ENCODE data around the gene MACROD2. TPM values are rescaled to one million over a fixed set of nuclear protein-coding genes. Genes with fewer than 3 reads are reported as not detected.

The MACROD2 gene
- total RNA-seq, 1 donor from 2014 or later: 3.1 TPM

- H3K27ac ChIP-seq (ENCODE audit: low read depth, low read length): no peak overlapping the region
- no peaks in the 10 kb centered on the region for H3K9me3 ChIP-seq (ENCODE audit: control insufficient read depth in 3 of 3, low read length in 3 of 3)
- no peak overlapping the region for H3K4me3 ChIP-seq (ENCODE audit: low read length in 3 of 3)
- H3K9ac ChIP-seq (ENCODE audit: low read depth in 1 of 3, low read length in 3 of 3): no peak overlapping the region
- no peaks in the 10 kb centered on the region for H3K4me1 ChIP-seq (ENCODE audit: control insufficient read depth in 3 of 3, insufficient read depth in 3 of 3, low read length in 3 of 3)
- no peaks in the 10 kb centered on the region for H3K27me3 ChIP-seq (ENCODE audit: control insufficient read depth in 3 of 3, insufficient read depth in 3 of 3, low read length in 3 of 3)
- no peaks in the 10 kb centered on the region for H3K36me3 ChIP-seq (ENCODE audit: control insufficient read depth in 3 of 3, insufficient read depth in 3 of 3, low read length in 3 of 3)
Observed at GRCh38 chr20:14677455-14677854, 682.1 kb downstream of the MACROD2 start.

DNA sequence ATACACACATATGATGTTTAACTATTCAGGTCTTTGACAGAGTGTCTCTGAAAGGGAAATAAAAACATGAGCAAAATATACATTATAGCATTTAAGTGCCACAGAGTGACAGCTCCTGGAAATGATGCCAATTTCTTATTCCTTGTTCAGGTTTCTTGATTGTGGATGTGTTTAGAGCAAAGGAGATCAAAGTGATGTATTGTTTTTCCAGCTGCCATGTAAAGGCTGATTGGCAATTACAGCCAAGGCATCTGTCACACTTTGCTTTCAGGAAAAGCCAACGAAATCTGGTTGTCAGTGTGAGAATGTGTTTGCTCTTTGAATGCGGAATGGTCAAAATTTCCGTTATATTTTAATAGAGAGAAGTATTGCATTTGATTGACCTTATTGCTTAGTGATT lies 689.9 kb downstream of the MACROD2 start:
- Histone ChIP-seq H3K4me1 (ENCODE audit: control insufficient read depth in 3 of 3, insufficient read depth in 3 of 3, low read length in 3 of 3) (no peaks in the 10 kb centered on the region), H3K9me3 (ENCODE audit: control insufficient read depth in 3 of 3, low read length in 3 of 3) (no peaks in the 10 kb centered on the region), H3K36me3 (ENCODE audit: control insufficient read depth in 3 of 3, insufficient read depth in 3 of 3, low read length in 3 of 3) (no peaks in the 10 kb centered on the region), H3K27me3 (ENCODE audit: control insufficient read depth in 3 of 3, insufficient read depth in 3 of 3, low read length in 3 of 3) (no peaks in the 10 kb centered on the region), H3K27ac (ENCODE audit: low read depth, low read length) (no peak overlapping the region), H3K9ac (ENCODE audit: low read depth in 1 of 3, low read length in 3 of 3) (no peak overlapping the region), H3K4me3 (ENCODE audit: low read length in 3 of 3) (no peak overlapping the region)

GRCh38 chr20:14687313-14687712 lies 692.0 kb downstream of the MACROD2 start:
- no peaks in the 10 kb centered on the region for H3K27me3 ChIP-seq (ENCODE audit: control insufficient read depth in 3 of 3, insufficient read depth in 3 of 3, low read length in 3 of 3)
- no peak overlapping the region for H3K27ac ChIP-seq (ENCODE audit: low read depth, low read length)
- H3K4me3 ChIP-seq (ENCODE audit: low read length in 3 of 3): no peak overlapping the region

GRCh38 chr20:14688005-14688404 lies 692.7 kb downstream of the MACROD2 start:
- no peak overlapping the region for H3K27ac ChIP-seq (ENCODE audit: low read depth, low read length)
- H3K9ac ChIP-seq (ENCODE audit: low read depth in 1 of 3, low read length in 3 of 3): no peak overlapping the region
- no peaks in the 10 kb centered on the region for H3K9me3 ChIP-seq (ENCODE audit: control insufficient read depth in 3 of 3, low read length in 3 of 3)

More at GRCh38 chr20:14687313-14687712, 692.0 kb downstream of the MACROD2 start:
- no peak overlapping the region for H3K9ac ChIP-seq (ENCODE audit: low read depth in 1 of 3, low read length in 3 of 3)
- no peaks in the 10 kb centered on the region for H3K36me3 ChIP-seq (ENCODE audit: control insufficient read depth in 3 of 3, insufficient read depth in 3 of 3, low read length in 3 of 3)
- no peaks in the 10 kb centered on the region for H3K4me1 ChIP-seq (ENCODE audit: control insufficient read depth in 3 of 3, insufficient read depth in 3 of 3, low read length in 3 of 3)
- no peaks in the 10 kb centered on the region for H3K9me3 ChIP-seq (ENCODE audit: control insufficient read depth in 3 of 3, low read length in 3 of 3)

GRCh38 chr20:14691994-14692393 lies 696.7 kb downstream of the MACROD2 start:
- Histone ChIP-seq H3K9ac (ENCODE audit: low read depth in 1 of 3, low read length in 3 of 3) (no peak overlapping the region), H3K4me3 (ENCODE audit: low read length in 3 of 3) (no peak overlapping the region), H3K27ac (ENCODE audit: low read depth, low read length) (no peak overlapping the region), H3K36me3 (ENCODE audit: control insufficient read depth in 3 of 3, insufficient read depth in 3 of 3, low read length in 3 of 3) (no peaks in the 10 kb centered on the region), H3K4me1 (ENCODE audit: control insufficient read depth in 3 of 3, insufficient read depth in 3 of 3, low read length in 3 of 3) (no peaks in the 10 kb centered on the region), H3K9me3 (ENCODE audit: control insufficient read depth in 3 of 3, low read length in 3 of 3) (no peaks in the 10 kb centered on the region), H3K27me3 (ENCODE audit: control insufficient read depth in 3 of 3, insufficient read depth in 3 of 3, low read length in 3 of 3) (no peaks in the 10 kb centered on the region)

More at GRCh38 chr20:14688005-14688404, 692.7 kb downstream of the MACROD2 start:
- Histone ChIP-seq H3K36me3 (ENCODE audit: control insufficient read depth in 3 of 3, insufficient read depth in 3 of 3, low read length in 3 of 3) (no peaks in the 10 kb centered on the region), H3K4me1 (ENCODE audit: control insufficient read depth in 3 of 3, insufficient read depth in 3 of 3, low read length in 3 of 3) (no peaks in the 10 kb centered on the region), H3K4me3 (ENCODE audit: low read length in 3 of 3) (no peak overlapping the region), H3K27me3 (ENCODE audit: control insufficient read depth in 3 of 3, insufficient read depth in 3 of 3, low read length in 3 of 3) (no peaks in the 10 kb centered on the region)

DNA sequence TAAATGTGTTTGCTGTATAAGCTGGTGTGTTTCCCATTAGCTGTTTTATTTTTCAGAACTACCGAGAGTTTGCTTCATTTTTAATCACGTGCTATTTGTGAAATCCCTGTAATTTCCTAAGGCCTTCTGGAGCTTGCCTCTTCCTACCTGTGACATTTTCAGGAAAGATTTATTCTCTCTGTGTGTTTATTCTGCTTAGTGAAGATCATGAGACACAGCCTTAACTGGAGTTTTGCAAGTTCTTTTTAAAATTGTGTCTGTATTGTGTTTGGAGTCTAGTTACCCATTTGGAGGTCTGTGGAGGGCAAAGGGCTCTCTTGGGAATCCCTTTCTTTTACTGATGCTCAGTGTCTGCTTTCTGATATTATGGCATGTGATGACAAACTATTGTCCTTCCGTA lies 701.2 kb downstream of the MACROD2 start:
- H3K36me3 ChIP-seq (ENCODE audit: control insufficient read depth in 3 of 3, insufficient read depth in 3 of 3, low read length in 3 of 3): no peaks in the 10 kb centered on the region

DNA sequence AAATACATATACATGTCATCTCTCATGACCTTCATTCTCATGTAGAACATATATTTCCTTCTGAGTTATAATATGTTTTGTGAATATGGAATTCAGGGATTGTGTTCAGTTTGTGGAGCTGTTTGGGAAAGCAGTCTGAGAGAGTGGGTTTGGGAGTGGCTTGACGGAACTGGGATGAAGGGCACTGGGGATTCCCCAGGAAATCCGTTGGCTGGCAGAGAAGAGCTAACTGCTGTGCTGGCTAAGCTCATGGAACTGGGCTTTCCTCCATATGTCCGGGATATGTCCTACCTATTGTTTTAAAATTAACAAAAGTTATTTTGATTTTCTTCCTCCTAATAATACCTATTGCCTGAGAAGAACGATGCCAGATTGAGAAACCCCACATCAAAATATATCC lies 701.6 kb downstream of the MACROD2 start:
- H3K9ac ChIP-seq (ENCODE audit: low read depth in 1 of 3, low read length in 3 of 3): no peak overlapping the region

More for the DNA sequence above, 701.2 kb downstream of the MACROD2 start:
- H3K4me1 ChIP-seq (ENCODE audit: control insufficient read depth in 3 of 3, insufficient read depth in 3 of 3, low read length in 3 of 3): no peaks in the 10 kb centered on the region
- no peaks in the 10 kb centered on the region for H3K27me3 ChIP-seq (ENCODE audit: control insufficient read depth in 3 of 3, insufficient read depth in 3 of 3, low read length in 3 of 3)
- no peak overlapping the region for H3K4me3 ChIP-seq (ENCODE audit: low read length in 3 of 3)
- H3K27ac ChIP-seq (ENCODE audit: low read depth, low read length): no peak overlapping the region
- H3K9me3 ChIP-seq (ENCODE audit: control insufficient read depth in 3 of 3, low read length in 3 of 3): no peaks in the 10 kb centered on the region
- H3K9ac ChIP-seq (ENCODE audit: low read depth in 1 of 3, low read length in 3 of 3): no peak overlapping the region

GRCh38 chr20:14698125-14698524 lies 702.8 kb downstream of the MACROD2 start:
- Histone ChIP-seq H3K9me3 (ENCODE audit: control insufficient read depth in 3 of 3, low read length in 3 of 3) (no peaks in the 10 kb centered on the region), H3K4me3 (ENCODE audit: low read length in 3 of 3) (no peak overlapping the region), H3K4me1 (ENCODE audit: control insufficient read depth in 3 of 3, insufficient read depth in 3 of 3, low read length in 3 of 3) (no peaks in the 10 kb centered on the region), H3K36me3 (ENCODE audit: control insufficient read depth in 3 of 3, insufficient read depth in 3 of 3, low read length in 3 of 3) (no peaks in the 10 kb centered on the region), H3K27ac (ENCODE audit: low read depth, low read length) (no peak overlapping the region), H3K9ac (ENCODE audit: low read depth in 1 of 3, low read length in 3 of 3) (no peak overlapping the region), H3K27me3 (ENCODE audit: control insufficient read depth in 3 of 3, insufficient read depth in 3 of 3, low read length in 3 of 3) (no peaks in the 10 kb centered on the region)

More for the DNA sequence above, 701.6 kb downstream of the MACROD2 start:
- Histone ChIP-seq H3K9me3 (ENCODE audit: control insufficient read depth in 3 of 3, low read length in 3 of 3) (no peaks in the 10 kb centered on the region), H3K27ac (ENCODE audit: low read depth, low read length) (no peak overlapping the region), H3K36me3 (ENCODE audit: control insufficient read depth in 3 of 3, insufficient read depth in 3 of 3, low read length in 3 of 3) (no peaks in the 10 kb centered on the region), H3K27me3 (ENCODE audit: control insufficient read depth in 3 of 3, insufficient read depth in 3 of 3, low read length in 3 of 3) (no peaks in the 10 kb centered on the region), H3K4me1 (ENCODE audit: control insufficient read depth in 3 of 3, insufficient read depth in 3 of 3, low read length in 3 of 3) (no peaks in the 10 kb centered on the region), H3K4me3 (ENCODE audit: low read length in 3 of 3) (no peak overlapping the region)

DNA sequence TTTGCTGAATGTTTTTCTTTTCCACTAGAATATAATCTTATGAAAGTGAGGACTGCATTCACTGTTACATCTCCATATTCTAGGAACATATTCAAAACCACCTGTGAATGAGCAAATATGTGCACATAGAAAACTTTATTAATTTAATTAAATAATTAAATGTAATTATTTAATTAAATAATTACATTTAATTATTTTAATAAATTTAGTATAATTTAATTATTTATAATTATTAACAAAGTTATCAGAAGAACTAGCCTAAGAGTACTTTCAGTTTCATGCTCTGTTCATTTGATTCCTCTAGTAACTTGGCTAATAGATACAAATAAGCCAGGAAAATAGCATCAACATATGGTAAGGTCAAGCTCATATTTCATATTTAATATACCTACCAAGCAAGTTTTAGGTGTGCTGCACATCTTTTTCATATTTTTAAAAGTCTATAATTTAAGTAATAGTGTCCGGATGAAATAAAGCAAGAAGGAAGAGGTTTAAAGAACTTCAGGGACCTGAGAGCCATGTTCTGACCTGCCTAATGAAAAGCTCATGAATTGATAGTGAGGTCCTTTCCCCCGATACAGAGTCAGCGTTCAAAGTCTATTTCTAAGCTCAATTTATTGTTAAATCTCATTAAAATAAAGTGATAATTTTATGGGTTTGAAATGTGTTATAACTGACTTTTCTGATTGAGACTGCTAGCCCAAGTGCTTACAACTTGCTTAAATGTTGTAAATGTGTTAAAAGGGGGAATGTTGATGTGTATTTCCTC lies 703.5 kb downstream of the MACROD2 start:
- Histone ChIP-seq H3K36me3 (ENCODE audit: control insufficient read depth in 3 of 3, insufficient read depth in 3 of 3, low read length in 3 of 3) (no peaks in the 10 kb centered on the region), H3K9me3 (ENCODE audit: control insufficient read depth in 3 of 3, low read length in 3 of 3) (no peaks in the 10 kb centered on the region), H3K4me1 (ENCODE audit: control insufficient read depth in 3 of 3, insufficient read depth in 3 of 3, low read length in 3 of 3) (no peaks in the 10 kb centered on the region), H3K4me3 (ENCODE audit: low read length in 3 of 3) (peak overlapping the region in 1 of 3 donors; percentile 17), H3K9ac (ENCODE audit: low read depth in 1 of 3, low read length in 3 of 3) (peak overlapping the region in 2 of 3 donors; percentile 4 to 34), H3K27me3 (ENCODE audit: control insufficient read depth in 3 of 3, insufficient read depth in 3 of 3, low read length in 3 of 3) (no peaks in the 10 kb centered on the region), H3K27ac (ENCODE audit: low read depth, low read length) (no peak overlapping the region)

GRCh38 chr20:14700639-14700960 lies 705.3 kb downstream of the MACROD2 start:
- H3K9me3 ChIP-seq (ENCODE audit: control insufficient read depth in 3 of 3, low read length in 3 of 3): no peaks in the 10 kb centered on the region
- no peaks in the 10 kb centered on the region for H3K36me3 ChIP-seq (ENCODE audit: control insufficient read depth in 3 of 3, insufficient read depth in 3 of 3, low read length in 3 of 3)
- no peaks in the 10 kb centered on the region for H3K4me1 ChIP-seq (ENCODE audit: control insufficient read depth in 3 of 3, insufficient read depth in 3 of 3, low read length in 3 of 3)
- no peak overlapping the region for H3K9ac ChIP-seq (ENCODE audit: low read depth in 1 of 3, low read length in 3 of 3)
- no peak overlapping the region for H3K27ac ChIP-seq (ENCODE audit: low read depth, low read length)
- H3K4me3 ChIP-seq (ENCODE audit: low read length in 3 of 3): no peak overlapping the region
- no peaks in the 10 kb centered on the region for H3K27me3 ChIP-seq (ENCODE audit: control insufficient read depth in 3 of 3, insufficient read depth in 3 of 3, low read length in 3 of 3)

Data from skeletal muscle tissue (tissue), 4 donors.